HG03521 (cell line): ENCODE results near the gene FBXW8.
"Not testable (repeated sequence)": the region's sequence is repeated elsewhere in the genome, so short reads cannot be mapped to it uniquely, and the experiment has no call there.

Experiments
- ATAC-seq: cut with Tn5 transposase; IDR thresholded peaks from one replicate; pipeline ENCODE4 v1.9.1; 2021; ENCODE audit warnings: mild to moderate bottlenecking, moderate library complexity; ENCODE audit not compliant: unreplicated experiment

FBXW8 gene

DNA sequence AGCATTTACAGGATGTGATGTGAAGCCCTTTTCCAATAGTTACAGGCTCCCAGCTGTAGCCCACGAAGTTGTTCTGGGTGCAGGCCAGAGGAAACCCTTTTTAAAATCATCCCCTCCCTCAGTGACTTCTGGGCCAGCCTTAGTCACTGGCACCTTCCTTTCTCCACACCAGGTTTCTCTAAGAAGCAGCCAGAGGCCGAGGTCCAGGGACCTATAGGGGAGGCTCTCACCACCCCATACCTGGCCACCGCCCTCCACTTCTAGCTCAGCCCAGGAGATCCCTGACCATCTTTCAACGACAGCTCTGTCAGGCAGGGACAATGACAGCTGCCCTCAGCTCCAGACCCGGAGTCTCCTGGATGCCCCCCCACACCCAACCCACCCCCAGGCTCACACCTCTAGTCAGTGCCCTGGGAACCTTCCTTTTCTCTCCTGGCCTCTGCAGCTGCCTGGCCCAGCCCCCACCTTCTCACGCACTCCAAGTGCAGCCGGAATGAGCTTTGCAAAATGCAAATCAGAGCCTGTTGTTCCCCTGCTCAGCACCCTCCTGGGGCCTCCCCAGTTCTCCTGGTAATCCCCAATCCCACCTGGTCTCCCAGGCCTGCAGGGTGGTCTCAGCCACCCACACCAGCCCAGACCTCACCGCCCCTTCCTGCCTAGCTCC, 141.8 kb downstream of the FBXW8 start:
- ATAC-seq: no peak

DNA sequence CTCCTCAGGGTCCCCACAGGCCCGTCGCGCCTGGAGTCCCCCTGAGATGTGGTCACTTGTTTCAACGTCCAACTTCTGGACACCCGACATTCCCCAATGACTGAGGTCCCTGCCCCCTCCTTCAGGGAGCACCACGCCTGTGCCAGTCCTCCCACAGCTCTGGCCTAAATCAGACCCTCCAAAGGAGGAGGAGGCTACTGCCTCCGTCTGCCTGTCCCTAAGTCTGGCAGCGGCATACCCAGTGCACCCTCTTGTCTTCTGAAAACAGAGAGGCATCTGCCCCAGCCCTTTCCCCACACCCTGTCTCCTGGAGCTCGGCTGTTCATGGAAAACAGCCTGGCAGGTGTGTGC, 142.3 kb downstream of the FBXW8 start:
- ATAC-seq: no peak

DNA sequence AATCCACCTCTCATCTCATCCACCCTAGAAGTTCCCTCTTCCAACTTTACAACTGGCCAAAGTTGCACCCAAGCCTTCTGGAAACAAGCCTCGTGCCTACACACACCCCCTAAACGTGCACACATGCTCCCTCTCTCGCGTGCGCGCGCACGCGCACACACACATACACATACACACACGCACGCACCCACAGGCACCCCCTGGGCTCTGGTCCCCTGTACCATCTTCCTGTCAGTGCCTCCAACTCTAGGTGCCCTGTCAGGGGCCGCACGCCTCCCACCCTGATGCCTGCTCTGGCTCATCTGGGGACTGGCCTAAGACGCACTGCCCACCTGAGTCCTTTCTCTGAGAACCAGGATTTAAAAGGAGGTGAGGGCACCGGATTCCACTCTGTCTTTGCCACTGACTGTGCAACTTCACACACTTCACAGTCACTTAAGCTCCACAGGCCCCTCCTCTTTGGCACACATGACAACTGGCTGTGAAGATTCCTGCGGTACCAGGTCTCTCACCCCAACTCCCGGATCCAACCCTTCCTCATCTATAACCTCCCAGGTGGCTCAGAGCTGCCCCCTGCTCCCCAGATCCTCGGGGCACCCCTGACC, 142.9 kb downstream of the FBXW8 start:
- ATAC-seq: no peak

DNA sequence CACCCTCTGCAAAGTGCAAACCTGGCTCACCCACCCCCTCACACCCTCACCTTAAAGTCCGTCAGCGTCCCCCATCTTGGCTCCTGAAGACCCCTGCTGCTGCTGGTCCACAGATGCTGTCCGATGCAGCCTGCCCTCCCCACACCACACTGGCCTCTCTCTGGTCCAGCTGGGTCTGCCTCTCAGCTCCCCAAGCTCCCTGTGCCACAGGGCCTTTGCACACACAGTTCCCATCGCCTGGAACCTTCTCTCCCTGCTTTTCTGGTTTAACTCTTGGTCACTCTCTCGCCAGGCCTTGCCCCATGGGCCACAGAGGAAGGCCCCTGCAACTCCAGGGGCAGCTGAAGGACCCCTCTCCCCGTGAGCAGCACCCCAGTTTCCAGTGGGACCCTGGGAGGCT, 143.5 kb downstream of the FBXW8 start:
- no peak for ATAC-seq

DNA sequence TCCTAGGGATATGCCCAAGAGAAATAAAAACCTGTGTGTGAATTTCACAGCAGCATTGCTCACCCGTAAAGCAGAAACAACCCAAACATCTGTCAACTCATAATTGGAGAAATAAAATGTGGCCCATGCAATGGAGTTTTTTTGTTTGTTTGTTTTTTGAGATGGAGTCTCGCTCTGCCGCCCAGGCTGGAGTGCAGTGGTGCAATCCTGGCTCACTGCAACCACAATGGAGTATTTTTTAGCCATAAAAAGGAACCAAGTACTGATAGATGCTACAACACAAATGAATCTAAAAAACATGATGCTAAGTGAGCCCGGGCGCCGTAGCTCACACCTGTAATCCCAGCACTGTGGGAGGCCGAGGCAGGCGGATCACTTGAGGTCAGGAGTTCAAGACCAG, 146.9 kb downstream of the FBXW8 start:
- ATAC-seq: not testable (repeated sequence)

DNA sequence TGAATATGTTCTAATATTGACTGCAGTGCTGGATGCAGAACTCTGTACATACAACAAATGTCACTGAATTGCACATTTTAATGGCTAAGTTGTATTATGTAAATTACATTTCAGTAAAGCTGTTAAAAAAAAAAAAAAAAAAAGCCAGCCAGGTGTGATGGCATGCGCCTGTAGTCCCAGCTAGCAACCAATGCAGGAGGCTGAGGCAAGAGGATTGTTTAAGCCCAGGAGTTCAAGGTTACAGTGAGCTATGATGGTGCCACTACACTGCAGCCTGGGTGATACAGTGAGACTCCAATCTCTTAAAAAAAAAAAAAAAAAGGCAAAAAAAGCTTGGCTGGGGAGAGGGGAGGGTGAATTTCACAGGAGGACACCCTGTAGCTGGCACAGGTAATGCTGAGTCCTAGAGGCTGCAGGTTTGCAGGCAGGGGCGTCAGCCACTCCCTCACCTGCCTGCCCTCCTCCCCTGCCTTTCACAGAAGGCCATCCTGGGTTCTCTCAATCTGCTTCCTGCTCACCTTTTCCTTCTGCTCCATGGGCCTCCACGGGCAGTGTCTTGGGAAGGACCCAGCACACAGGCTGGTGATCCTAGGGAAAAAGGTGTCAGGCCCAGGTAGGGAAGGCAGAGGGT, 147.8 kb downstream of the FBXW8 start:
- no peak for ATAC-seq

DNA sequence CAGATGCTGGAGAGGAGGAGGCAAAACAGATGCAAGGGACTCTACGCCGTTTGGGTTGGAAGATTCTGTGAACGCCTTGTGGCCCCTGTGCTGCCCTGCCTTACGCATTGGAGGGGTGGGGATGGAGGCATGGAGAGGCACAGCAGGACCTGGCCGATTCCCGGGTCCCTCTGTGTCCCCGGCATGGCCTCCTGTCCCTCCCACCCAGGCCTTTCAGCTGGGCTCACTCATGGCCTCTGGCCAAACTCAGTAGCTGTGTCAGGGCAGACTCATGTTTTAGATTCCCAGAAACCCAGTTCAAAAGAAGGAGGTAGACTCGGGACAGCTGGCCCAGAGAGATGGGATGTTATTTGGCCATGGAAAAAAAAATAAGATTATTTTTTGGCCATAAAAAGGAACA, 148.4 kb downstream of the FBXW8 start:
- no peak for ATAC-seq

DNA sequence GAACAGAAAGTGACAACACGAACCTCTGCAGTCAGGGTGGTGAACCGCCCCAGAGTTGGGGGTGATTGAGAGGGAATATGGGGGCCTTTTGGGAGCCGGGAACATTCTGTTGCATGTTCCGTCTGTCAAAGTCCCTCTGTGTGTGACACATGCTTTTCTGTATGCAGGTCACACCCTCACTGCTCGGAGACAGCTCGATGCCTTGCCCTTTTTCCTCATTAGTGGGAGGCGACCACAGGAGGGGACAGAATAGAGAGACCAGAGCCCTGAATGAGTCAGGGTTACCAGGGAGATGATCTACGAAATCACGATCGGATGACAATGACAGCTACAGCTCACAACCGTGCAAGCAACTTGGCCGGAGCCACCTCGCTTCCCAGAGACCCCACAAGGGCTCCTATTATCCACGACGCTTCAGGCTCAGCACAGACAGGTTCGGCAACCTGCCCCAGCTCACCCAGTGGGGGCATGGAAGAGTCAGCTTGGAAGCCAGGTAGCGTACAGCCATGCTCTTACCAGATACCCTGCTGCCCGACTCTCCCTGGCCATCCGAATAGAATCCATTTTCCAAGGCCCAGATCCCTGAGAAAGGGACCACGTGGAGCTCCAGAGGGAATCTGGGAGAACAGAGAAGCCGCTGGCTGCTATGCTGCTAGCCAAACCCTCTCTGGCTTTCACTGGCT, 149.6 kb downstream of the FBXW8 start:
- ATAC-seq: no peak

DNA sequence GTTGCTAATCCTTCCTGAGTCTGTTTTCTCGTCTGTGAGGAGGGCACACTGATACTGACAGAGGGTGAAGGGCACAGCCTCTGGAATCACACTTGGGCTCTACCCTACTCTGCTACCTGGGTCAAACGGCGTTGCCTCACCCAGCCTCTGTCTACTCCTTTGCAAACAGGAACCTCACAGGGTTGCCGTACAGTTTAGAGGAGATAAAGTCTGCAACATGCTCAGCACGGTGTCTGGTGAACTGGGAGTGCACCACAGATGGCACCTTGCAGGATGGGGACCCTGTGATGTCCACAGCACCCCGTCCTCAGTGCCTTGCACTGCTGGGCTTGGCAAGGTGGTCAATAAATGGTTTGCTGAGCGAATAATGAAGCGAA, 150.2 kb downstream of the FBXW8 start:
- ATAC-seq: no peak

DNA sequence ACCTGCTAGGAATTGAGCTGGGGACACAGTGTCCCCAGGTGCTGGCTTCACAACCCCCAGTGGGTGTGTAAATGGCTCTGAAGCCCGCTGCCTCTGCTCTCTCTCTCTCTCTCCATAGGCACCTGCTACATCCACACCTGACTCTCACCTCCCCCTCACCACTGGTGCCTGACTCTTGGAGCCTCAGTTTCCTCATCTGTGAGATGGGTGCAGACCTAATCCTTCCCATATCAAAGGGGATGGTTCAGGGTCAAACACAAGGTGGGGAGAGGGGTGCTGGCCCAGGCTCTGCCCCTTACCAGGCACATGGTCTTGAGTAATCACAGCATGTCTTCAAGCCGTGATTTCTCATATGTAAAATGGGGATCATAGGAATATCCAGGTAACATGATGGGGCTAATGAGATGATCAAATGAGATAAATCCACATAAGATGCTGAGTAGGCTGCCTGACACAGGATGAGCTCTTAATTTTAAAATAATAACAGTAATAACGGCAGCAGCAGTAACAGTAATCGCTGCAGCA, 150.9 kb downstream of the FBXW8 start:
- no peak for ATAC-seq

DNA sequence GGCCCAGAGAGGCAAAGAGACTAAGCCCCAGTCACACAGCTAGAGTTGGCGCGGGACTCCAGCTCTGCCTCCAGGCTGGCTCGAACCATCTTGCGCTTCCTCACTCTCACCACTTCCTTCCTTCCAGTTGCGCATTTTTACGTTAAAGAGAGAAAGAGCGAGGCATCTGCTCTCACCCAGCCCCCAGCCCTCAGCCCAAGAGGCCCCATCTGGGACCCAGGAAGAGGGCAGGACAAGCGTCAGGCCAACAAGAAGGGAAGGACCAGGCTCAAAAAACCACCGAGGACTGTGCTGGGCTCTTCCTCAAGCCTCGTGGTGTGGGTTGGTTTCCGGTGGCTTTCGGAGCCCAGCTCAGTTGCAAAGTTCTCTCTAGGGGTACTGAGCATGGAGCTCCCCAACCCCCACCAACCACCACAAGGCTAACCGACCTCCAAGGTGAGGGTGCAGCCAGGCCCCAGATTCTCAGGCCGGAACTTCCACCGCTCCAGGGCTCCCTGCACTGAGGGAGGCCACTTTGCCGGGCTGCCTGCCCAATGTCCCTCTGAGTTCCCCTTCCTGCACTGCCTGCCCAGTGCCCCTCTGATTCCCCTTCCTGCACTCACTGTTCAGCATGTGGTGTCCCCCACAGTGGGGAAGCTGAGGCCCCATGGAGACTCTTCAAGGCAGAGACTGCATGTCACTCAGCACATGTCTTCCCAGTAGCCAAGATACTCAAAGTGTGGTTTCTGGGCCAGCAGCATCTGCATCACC, 152.6 kb downstream of the FBXW8 start:
- ATAC-seq: peak; percentile 46

DNA sequence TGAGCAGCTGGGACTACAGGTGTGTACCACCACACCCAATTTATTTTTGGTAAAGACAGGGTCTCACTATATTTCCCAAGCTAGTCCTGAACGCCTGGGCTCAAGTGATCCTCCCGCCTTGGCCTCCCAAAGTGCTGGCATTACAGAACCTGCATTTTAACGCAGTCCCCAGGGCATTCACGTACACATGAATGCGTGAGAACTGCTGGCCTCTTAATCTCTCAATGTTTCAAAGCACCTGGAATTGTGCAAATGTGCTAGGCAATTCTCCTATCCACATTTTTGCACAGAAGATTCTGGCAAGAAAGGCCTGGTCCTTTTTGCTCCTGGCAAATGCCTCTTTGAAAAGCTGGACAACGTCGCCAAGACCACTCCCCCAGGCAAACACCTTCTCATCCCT, 153.3 kb downstream of the FBXW8 start:
- ATAC-seq: no peak

DNA sequence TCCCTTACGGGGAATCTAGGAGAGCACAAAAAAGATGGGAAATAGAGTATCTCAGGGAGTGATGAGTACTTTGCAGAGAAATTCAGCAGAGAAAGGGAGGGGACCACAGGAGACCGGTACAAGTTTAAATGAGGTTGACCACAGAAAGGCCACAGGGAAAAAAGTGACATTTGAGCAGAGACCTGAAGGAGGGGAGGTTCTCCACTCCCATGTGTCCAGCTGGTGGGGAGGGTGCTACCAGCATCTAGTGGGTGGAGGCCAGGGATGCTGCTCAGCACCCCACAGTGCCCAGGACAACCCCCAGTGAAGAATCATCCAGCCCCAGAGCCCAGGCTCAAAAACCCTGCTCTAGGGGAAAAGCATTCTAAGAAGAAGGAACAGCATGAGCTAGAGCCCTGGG, 153.8 kb downstream of the FBXW8 start:
- no peak for ATAC-seq

DNA sequence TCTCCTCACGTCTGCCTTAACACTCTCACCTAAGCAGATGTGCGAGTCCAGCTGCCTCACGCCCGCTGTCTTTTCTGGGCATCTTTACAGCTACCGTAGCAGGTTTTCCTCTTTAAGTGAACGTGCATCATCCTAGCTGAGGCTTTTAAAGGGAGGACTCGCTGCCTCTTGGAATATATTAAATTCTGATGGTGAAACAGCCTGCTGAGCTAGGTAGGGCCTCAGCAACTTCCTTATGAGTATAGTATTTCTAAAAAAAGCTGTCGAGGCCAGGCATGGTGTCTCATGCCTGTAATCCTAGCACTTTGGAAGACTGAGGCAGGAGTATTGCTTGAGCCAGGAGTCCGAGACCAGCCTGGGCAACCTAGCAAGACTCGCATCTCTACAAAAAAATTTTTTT, 156.3 kb downstream of the FBXW8 start:
- ATAC-seq: no peak

DNA sequence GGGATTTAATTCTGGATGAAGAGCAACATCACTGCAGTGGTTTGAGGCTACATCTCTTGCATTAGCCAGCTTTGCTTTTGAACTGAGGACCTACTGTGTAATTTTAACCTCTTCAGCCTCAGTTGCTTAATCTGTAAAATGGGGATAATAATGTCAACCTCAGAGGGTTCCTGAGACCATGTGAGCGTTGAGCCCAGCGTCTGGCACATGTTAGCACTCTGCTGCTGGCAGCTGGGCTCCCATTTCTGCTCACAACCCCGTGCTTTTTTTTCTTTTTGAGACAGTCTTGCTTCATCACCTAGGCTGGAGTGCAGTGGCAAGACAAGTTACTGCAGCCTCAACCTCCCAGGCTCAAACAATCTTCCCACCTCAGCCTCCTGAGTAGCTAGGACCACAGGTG, 156.9 kb downstream of the FBXW8 start:
- no peak for ATAC-seq

DNA sequence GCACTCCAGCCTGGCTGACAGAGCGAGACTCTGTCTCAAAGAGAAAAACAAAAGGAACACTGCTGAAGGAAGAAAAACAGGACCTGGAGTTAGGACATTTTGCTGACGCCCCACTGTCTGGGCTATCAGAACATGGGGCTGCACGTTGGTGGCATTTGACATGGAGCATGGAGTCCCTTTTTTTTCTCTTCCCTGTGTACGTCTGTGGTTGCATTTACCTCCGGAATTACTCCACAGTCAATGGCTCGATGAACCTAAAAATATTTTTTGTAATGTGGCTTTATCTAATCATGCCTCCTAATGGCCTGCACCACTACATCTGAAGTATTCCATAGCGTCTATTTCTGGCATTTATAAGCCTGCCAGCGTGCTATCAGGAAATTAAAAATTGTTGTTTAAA, 157.7 kb downstream of the FBXW8 start:
- no peak for ATAC-seq

DNA sequence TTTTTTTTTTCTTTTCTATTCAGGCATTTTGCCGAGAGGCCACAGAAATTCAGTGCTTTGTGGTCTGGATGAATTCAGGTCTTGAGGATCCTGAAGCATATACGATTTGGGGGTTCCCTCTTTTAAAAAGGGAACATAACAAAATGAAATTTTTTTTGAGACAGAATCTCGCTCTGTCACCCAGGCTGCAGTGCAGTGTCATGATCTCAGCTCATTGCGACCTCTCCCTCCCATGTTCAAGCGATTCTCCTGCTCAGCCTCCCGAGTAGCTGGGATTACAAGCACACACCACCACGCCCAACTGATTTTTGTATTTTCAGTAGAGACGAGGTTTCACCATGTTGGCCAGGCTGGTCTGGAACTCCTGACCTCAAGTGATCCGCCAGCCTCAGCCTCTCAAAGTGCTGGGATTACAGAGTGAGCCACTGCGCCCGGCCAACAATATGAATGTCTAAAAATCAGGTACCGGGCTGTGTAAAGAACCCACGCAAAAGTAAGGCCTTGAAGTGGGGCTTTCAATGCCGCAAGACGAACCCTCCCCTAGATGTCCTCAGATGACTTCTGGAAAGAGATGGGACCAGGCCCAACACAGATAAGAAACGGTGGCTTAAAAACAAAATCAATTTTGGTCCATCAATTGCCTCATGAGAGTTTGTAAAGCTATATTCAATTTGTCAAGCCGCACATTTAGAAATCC, 158.5 kb downstream of the FBXW8 start:
- ATAC-seq: no peak

DNA sequence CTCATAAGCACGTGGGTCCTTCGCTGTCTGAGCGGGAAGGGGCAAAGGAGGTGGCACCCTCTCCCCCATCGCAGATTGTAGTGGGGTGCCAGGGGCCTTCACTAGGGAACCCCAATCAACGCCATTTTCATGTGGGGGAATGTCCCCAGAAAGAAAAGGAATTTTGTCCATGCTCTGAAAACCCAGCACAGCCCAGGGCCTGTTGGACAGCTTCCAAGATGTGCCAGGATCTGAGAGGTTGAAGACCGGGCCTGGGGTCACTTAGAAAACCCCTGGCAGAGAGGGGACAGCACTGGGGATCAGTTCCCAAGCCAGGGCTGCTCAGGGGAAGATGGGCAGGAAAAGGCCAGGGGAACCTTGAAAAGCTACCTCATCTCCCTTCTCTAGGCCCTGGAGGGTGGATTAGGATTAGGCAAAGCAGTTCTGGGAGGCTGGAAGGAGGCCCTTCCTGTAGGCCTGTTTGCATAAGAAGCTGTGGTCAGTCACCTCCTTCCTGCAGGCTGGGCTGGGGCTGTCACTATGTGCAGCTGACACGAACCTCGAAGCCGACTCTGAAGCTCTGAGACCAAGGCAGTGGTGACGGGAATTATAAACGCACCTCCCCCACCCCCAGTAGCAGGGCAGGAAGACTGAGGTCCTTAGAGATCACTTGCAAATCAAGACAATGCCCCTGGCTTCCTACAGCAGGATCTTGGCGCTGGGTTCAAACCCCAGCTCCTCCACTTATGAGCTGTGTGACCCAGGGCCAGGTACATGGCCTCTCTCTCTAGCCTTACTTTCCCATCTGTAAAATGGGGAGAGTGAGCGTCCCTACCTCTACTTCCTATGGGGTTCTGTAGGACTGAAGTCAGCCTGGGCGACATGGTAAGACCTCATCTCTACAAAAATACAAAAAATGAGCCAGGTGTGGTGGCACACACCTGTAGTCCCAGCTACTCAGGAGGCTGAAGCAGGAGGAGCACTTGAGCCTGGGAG, 159.5 kb downstream of the FBXW8 start:
- no peak for ATAC-seq

DNA sequence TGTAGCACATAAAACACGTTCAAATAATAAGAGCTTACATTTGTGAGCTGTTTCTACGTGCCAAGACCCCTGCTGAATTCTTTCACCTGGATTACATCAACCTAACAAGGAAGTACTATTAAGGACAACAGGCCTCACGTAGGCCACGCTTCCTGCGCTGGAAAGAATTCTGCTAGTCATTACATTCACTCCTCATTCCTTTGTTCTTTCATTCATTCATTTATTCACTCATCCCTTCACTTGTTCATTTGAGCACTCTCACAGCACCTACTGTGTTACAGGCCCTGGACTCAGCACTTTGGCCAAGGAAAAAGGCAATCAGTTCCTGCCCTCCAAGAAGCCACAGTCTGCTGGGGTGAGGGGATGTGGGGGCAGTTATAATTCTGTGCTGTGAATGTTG, 160.3 kb downstream of the FBXW8 start:
- ATAC-seq: no peak
